Activated naive CD4-positive, alpha-beta T cell treated with Interleukin-2 at 50 U/mL for 16 hours (primary cell): ENCODE measurements around the gene PRDM15.

Experiments
- DNase-seq: peaks from one replicate; pipeline ENCODE4 v3.0.0-alpha.2; 2020

PRDM15 gene

DNA sequence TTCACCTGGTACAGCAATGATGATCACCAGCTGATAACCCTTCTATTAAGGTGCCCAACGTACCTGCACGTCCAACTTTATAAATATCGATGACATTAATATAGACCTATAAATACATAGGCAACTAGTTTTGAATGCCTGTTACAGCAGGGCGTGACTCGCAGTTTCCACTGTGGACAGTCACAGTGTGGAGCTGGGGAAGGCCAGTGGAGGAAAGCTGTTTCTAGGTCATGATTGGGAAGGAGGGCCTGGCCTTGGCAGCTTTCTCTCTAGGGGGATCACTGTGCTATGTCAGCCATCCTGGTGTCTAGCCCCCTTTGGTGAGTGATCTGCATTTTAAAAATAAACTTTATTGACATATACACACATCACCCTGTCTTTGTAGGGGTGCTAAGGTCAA is 4.4 kb upstream of the PRDM15 start:
- DNase-seq = no peak

- DNase-seq = no peak
Measured at GRCh38 chr21:41881051-41881450, 1.9 kb upstream of the PRDM15 start.

DNA sequence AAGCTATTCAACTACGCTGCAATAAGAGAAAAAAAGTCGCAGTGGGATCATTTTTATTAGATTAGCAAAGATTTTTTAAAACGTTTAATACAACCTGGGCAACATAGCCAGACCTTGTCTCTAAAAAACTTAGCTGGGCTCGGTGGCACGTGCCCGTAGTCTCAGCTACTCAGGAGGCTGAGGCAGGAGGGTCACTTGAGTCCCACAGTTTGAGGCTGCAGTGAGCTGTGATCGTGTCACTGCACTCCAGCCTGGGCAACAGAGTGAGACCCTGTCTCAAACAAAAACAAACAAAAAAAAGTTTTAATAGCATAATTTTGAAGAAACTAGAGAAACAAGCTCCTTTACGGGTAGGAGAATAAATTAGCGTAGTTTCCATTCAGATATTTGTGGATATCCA is 1.0 kb upstream of the PRDM15 start:
- DNase-seq = no peak

DNA sequence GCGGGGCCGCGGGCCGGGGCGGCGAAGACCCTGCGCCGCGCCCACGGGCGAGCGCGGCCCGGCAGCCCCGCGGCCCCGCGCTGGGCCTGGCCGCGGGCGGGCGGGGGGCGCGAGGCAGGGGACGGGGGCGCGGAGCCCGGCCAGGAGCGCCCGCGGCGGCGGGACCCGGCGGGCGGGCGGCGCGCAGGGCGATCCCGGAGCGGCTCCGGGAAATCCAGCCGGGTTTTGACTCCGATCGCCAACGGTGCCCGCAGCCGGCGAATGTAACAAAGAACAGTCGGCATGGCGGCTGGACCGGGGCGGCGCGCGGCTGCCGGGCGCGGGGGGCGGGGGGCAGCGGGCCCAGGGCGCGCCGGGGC is 334 bp downstream of the PRDM15 start:
- peak; percentile 82 for DNase-seq

DNA sequence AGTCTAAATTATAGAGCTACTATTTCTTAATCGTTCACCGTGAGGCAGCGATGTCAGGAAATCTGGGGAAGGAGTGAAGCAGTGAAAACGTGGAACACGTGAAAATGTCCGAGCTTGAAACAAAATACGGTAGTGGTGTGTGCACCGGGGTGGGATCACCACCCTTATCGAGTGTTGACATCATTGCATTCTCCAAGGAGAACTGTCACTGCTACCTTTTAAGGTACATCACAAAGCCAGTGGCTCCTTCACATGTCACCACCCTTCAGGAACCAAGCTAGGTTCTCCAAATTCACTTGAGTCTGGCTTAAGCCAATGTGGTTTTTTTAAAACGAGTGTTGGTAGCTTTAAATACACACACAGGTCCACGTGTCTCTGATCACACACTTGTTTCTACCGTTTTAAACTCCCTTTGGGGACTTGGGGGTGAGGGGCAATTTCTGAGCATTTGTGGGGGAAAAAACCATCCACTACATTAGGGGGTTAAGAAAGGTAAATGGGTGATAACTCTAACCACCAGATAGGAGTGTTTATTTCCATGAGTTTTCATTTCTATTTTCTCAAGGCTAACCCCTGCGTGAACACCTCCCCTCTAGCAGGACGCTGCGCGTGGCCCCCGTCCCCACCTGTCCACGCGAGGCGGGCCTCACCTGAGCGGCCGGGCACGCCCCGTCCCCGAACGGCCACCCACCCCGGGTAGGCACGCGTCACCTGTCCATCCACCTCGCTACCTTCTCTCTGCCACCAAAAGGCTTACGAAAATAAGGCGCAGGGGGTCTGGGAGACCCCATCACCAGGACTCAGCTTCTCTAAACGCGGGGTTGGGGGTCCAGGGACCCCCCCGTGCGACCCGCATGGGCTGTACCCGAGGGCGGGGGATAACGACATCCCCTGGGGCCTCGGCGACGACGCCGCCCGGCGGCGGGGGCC is 978 bp downstream of the PRDM15 start:
- DNase-seq = peak; percentile 36

DNA sequence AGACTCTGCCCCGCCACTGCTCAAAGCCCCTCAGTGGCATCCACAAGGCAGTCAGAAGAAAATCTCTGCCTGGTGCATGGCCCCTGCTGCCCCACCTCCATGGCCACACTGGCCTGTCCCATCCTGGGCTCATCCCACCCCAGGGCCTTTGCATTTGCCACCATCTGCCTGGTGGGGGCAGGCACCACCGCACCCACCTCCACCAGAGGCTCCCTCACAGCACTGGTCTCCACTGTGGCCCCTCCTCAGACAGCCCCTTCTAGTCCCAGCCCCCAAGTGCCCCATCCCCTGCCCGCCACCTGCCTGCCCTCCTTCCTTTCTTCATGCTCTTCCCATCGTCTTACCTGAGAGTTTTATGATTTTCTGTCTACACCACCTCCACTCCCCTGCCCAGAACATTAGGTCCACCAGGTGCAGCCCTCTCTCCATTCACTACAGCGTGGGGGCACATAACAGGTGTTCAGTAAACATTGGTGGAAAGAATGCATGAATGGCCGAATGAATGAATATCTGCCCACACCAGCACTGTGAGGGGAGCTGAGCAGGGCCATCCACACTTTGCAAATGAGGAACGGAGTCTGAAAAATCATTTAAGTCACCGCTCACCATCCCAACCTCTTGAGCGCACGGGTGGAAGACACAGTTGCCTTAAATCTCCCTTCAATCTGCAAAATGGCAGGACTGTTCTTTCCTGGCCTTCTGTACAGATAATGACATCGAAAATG is 2.1 kb downstream of the PRDM15 start:
- DNase-seq = no peak

DNA sequence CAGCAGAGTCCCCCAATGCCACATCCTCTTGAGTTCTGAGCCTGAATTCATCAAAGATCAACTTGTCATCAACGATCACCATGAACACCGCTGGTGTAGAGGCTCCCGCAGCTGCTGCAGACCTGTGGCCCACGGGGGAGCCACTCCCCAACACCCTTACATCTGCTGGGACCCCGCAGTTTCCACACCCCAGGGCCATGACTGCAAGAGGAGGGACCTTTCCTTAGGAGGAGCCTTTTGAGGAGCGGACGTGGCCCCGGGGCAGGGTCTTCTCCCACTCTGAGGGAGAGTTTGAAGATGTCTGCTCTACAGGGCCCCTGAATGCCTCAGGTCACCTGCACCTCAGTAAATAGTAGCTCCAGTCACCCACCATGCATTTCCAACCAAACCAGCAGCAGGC is 2.7 kb downstream of the PRDM15 start:
- no peak for DNase-seq

DNA sequence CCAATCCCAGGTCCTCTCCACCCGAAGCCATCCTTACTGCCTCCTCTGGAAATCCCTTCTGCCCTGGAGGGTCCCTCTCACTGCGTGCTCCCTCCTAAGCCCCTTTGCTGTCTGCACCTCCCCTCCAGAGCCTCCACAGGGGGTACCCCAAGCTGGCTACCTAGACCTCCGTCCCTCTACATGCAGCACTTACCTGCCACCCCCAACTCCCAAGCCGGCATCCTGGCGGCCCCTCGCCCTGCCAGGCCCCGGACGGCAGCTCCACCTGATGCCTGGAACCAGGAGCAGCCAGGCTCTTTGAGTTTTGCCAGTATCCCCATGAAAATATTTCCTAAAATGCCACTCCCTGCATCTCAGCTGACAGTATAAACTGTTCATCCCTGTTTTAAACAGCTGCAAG is 4.1 kb downstream of the PRDM15 start:
- no peak for DNase-seq

DNA sequence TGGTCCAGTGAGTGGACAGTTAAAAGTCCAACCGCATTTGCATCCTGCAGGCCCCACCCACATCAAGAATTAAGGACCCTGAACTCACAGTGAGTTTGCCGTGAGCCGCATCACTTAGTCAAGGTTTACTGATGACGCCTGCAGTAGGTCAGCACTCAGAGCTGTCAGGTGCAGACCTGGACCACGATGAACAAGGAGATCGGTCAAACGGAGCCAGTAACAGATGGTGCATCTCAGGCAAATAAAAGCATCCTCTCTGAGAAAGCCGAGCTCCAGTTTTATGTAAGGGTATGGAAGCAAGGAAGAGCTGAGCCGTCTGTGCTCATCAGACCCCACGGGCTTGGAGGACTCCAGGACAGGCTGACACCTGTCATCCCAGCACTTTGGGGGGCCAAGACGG is 4.5 kb downstream of the PRDM15 start:
- DNase-seq = no peak

DNA sequence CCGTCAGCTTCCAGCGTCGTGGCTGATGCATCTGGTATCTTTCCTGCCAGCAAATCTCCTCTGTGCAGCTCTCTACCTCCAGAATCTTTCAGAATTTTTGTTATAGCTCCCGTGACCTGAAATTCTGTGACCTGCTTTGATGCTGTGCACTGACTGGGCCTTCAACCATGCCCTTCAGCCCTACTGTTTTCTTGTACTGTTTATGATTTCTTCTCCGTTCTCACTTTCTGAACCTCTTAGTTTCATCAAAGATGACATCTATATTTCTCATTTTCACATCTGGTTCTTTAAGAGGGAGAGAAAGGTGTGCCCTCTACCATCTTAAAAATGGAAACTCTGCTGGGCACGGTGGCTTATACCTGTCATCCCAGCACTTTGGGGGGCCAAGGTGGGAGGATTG is 5.7 kb downstream of the PRDM15 start:
- DNase-seq = no peak

DNA sequence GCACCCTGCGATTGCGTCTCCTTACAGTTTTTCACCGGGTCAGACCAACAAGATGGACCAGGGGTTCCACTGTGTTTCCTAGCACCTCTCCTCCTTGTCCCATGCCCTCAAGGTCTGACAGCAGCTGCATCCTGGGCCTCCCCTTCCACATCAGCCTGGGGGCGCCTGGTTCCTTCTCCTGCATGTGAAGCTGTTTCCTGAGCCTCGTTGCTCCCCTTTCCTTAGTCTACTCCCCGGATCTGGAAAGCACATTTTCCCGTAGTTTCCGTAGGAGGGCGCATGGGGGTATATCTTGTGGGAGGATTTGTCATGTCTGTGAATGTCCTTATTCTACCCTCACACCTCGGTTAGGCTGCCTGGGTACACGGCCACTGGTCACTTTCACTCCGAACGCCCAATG is 6.1 kb downstream of the PRDM15 start:
- no peak for DNase-seq

DNA sequence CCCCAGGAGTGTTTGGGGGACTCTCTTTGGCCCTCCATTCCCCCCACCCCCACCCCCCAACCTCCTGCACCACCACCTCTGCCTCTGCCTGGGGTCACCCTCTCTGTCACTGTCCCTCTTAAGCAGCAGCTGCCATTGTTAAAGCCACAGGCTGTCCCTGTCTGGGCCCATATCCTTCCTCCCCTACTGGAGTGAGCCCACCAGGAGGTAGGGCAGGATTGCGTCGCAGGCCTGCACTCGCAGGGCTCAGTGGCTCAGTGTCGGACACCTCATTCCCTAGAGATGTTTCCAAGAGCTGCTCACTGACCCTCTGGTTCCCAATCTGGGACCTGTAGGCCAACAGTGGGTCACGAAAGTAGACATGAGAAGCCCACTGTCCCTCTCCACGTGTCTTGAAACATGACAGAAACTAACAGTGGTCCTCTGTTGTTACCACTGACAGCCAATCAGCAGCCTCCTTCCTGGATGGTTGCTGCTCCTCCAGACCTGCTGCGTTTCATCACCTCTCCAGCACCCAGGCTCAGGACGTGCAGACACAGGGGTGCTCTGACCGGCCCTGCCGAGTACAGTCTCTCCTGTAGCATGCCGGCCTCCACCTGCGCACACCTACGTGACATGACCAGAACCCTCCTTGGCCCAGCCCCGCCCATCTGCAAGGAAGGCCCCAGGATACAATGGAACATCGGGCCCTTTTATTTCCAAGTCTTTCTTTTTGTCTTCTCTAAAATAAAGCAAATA is 7.7 kb downstream of the PRDM15 start:
- DNase-seq = no peak

DNA sequence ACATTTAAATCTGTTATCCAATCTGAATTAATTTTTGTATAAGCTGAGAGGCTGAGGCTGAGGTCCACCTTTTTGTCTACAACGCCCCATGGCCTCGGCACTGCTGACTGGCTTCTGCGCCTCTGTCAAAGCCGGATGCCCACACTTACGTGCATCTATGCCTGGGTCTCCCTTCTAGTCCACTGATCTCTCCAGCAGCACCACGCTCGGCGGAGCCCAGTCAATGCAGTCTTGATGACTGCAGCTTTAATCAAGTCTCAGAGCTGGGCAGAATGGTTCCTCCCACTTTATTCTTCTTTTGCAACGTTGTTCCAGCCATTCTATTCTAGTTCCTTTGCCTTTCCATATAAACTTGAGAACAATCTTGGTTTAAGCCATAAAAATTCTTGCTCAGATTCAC is 9.4 kb downstream of the PRDM15 start:
- DNase-seq = no peak

DNA sequence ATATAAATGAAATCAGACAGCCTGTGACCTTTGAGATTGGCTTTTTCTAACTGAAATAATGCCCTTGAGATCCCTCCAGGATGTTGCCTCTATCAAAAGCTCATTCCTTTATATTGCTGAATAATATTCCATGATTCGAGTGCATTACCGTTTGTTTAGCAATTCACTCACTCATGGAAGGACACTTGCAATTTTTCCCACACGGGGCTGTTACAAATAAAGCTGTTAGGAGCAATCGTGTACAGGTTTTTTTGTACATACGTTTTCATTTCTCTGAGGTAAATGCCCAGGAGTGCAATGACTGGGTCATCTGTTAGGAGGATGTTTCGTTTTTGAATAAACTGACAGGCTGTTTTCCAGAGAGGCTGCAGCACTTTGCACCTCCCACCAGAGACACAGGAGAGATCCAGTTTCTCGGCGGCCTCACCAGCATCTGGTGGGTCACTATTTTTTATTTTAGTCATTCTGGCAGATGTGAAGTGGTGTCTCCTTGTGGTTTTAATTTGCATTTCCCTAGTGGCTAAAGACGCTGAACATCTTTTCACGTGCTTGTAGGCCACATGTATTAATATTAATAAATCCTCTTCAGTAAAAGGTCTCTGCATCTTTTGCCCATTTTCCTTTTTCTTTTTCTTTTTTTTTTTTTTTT is 11.0 kb downstream of the PRDM15 start:
- no peak for DNase-seq

- no peak for DNase-seq
Measured at GRCh38 chr21:41867313-41867712, 11.8 kb downstream of the PRDM15 start.

DNA sequence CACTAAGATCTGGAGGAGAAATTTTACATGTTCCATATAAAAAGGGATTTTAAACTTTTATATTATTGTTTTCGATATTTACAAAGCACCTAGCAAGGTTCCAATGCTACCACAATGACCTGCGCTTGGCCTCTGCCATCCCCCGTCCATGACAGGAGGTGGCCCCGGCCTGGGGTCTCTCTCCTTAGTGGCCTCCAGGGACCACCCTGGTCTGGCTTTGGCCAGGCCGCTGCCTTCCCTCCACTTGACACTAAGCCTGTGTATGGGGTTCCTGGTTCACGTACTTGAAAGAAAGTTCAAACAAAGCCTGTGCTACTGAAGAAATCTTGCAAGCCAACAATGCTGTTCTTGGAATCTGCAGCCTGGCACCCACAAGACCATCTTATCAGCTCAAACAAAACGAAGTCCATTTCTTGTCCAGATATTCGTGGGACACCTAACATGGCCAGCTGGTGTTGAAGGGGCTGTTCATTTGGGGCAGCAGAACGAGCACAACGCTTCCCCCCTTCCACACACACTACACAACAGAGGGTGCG is 12.8 kb downstream of the PRDM15 start:
- DNase-seq = no peak

DNA sequence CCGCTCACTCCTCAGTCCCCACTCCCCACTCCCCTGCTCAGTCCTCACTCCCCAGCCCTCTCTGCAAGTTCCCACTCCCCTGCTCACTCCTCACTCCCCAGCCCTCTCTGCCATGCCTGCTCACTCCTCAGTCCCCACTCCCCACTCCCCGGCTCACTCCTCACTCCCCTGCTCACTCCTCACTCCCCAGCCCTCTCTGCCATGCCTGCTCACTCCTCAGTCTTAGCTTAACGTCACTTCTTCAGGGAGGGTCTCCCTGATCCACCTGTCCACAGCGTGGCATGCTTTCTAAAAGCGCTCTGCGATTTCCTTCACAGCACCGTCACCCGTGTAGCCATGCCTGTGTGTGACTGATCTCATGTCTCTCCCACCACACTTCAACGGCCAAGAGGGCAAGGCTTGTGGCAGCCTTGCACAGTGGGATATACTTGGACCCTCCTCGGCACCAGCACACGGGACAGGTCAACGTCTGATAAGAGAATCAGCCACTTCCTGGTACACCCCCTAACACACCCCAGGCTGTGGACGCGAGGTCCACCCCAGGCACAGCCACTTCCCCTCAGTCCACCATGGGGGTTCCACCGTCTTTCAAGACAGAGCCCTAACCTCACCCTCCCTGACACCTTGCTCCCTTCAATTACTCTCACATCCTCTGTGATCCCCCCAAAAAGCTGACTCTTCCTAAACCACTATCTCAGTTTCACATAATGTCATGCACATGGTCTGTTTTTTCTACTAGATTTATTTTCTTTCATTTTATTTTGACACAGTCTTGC is 14.0 kb downstream of the PRDM15 start:
- no peak for DNase-seq

- DNase-seq = no peak
Measured at GRCh38 chr21:41864311-41865001, 14.7 kb downstream of the PRDM15 start.

DNA sequence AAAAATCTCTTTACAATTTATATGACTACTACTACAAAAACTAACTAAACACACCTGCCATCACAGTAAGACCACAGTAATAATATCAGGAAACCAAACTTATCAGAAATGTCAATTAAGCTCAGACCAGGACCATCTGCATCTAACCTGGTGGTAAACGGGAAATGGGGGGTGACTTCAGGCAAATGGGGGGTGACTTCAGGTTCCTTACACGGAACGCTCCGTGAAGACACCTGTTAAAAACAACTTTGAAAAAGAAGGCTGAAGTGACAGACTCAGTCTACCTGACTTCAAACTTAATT is 15.8 kb downstream of the PRDM15 start:
- no peak for DNase-seq

GRCh38 chr21:41861987-41862386 is 17.2 kb downstream of the PRDM15 start:
- DNase-seq = no peak

- no peak for DNase-seq
Measured at GRCh38 chr21:41861255-41861654, 17.9 kb downstream of the PRDM15 start.
